ENCODE results near the gene PHF20.

GRCh38 chr20:35849706-35850105 is 77.9 kb downstream of the PHF20 start:
- TF ChIP-seq, protein P1, sequence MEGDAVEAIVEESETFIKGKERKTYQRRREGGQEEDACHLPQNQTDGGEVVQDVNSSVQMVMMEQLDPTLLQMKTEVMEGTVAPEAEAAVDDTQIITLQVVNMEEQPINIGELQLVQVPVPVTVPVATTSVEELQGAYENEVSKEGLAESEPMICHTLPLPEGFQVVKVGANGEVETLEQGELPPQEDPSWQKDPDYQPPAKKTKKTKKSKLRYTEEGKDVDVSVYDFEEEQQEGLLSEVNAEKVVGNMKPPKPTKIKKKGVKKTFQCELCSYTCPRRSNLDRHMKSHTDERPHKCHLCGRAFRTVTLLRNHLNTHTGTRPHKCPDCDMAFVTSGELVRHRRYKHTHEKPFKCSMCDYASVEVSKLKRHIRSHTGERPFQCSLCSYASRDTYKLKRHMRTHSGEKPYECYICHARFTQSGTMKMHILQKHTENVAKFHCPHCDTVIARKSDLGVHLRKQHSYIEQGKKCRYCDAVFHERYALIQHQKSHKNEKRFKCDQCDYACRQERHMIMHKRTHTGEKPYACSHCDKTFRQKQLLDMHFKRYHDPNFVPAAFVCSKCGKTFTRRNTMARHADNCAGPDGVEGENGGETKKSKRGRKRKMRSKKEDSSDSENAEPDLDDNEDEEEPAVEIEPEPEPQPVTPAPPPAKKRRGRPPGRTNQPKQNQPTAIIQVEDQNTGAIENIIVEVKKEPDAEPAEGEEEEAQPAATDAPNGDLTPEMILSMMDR (IDR thresholded peaks at IDR 0.05; ENCODE audit: low read length) = no peak
- no peak for TF ChIP-seq EZH2 (optimal IDR thresholded peaks at IDR 0.05; ENCODE audit: low read depth, low read length)
